Upper lobe of right lung (tissue), 1 donor: ENCODE results near the gene UNK. TPM values are rescaled to one million over a fixed set of nuclear protein-coding genes. Genes with fewer than 3 reads are reported as not detected.

ENCODE experiments used
- ATAC-seq: fragments of 200-7000 bp; cut with Tn5 transposase; one replicate; pipeline ENCODE4 v1.9.1; 2020; ENCODE audit warnings: mild to moderate bottlenecking, moderate library complexity
- DNase-seq: peaks from one replicate; pipeline ENCODE4 v3.0.0-alpha.2; 2020
- H3K27ac ChIP-seq: fragments of 200-600 bp; one replicate; pipeline ENCODE4 v1.8.0; 2022
- H3K27me3 ChIP-seq: fragments of 200-600 bp; one replicate; pipeline ENCODE4 v1.8.0; 2022; ENCODE audit warnings: mild to moderate bottlenecking
- H3K36me3 ChIP-seq: fragments of 200-600 bp; one replicate; pipeline ENCODE4 v1.8.0; 2022
- H3K4me1 ChIP-seq: fragments of 200-600 bp; one replicate; pipeline ENCODE4 v1.8.0; 2022
- H3K4me3 ChIP-seq: fragments of 200-600 bp; one replicate; pipeline ENCODE4 v1.8.0; 2022; ENCODE audit warnings: mild to moderate bottlenecking
- H3K9me3 ChIP-seq: fragments of 200-600 bp; one replicate; pipeline ENCODE4 v1.8.0; 2022
- CTCF ChIP-seq: fragments of 200-600 bp; IDR thresholded peaks from one replicate; pipeline ENCODE4 v1.8.0; 2022; ENCODE audit warnings: antibody characterized with exemption
- intact Hi-C: fragments of 100-400 bp; cut with DNase I; formaldehyde crosslinking; loops from one replicate; pipeline ENCODE4 v1.11.0; 2022
- total RNA-seq: library from RNA; stranded (reverse); fragmentation: NEBNext Ultra II Directional; extraction: Animal tissue kit (Norgen Biotek cat#: 25700); gene quantifications from one replicate; pipeline ENCODE4 v1.2.1, GENCODE V29; 2021
- donor health status: DM: no; HTN: yes; CAD: no; lungs with severe emphysema.

The UNK gene
- total RNA-seq, 1 donor from 2014 or later: 27.1 TPM

DNA sequence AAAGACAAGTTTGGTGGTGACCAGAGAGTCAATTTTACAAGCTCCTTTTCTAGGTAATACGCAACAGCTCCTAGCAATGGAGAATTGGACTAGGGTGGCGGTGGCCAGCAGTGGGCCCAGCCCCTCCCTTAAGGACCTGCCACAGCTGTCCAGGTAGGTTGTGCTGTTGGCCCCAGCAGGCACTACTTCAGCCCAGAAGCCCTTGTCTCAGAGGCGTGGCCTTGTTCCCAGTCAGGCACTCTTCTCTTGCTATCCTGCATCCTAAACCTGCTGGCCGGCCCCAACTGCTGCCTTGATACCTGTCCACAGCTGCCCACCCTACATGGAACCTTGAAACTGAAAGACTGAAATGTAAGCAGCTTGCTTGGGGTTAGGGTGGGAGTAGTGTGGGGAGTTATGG is 18.6 kb upstream of the UNK start:
- H3K9me3 ChIP-seq: no peaks in the 10 kb centered on the region
- H3K27me3 ChIP-seq: no peaks in the 10 kb centered on the region
- no peak overlapping the region for H3K4me3 ChIP-seq
- H3K4me1 ChIP-seq: peaks cover 16% of the 10 kb centered on the region
- no peak for DNase-seq
- peaks cover 8% of the 10 kb centered on the region for H3K36me3 ChIP-seq
- intact Hi-C loops: no loop called here
- ATAC-seq: peak; percentile 49
- TF ChIP-seq CTCF: no peak
- H3K27ac ChIP-seq: peak overlapping the region; percentile 92

DNA sequence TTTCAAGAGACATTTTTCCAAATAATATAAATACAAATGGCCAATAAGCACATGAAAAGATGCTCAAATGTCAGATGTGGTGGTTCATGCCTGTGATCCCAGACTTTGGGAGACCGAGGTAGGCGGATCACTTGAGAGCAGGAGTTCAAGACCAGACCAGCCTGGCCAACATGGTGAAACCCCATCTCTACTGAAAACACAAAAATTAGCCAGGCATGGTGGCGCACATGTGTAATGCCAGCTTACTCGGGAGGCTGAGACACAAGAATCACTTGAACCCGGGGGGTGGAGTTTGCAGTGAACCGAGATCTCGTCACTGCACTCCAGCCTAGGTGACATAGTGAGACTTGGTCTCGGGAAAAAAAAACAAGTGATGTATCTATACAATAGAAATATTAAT is 16.7 kb upstream of the UNK start:
- Histone ChIP-seq H3K4me1 (peaks cover 16% of the 10 kb centered on the region), H3K27ac (no peak overlapping the region), H3K9me3 (no peaks in the 10 kb centered on the region), H3K36me3 (peaks cover under 1% of the 10 kb centered on the region), H3K4me3 (no peak overlapping the region), H3K27me3 (no peaks in the 10 kb centered on the region)
- TF ChIP-seq CTCF: no peak
- intact Hi-C loops: no loop called here
- DNase-seq: no peak
- ATAC-seq: no peak

GRCh38 chr17:75769536-75769935 is 15.1 kb upstream of the UNK start:
- H3K36me3 ChIP-seq: peaks cover 3% of the 10 kb centered on the region
- H3K27me3 ChIP-seq: no peaks in the 10 kb centered on the region
- no peak for TF ChIP-seq CTCF
- no peak for ATAC-seq
- H3K9me3 ChIP-seq: no peaks in the 10 kb centered on the region
- no peak overlapping the region for H3K4me3 ChIP-seq
- H3K27ac ChIP-seq: no peak overlapping the region
- intact Hi-C loops: no loop called here
- H3K4me1 ChIP-seq: peaks cover 4% of the 10 kb centered on the region
- no peak for DNase-seq

DNA sequence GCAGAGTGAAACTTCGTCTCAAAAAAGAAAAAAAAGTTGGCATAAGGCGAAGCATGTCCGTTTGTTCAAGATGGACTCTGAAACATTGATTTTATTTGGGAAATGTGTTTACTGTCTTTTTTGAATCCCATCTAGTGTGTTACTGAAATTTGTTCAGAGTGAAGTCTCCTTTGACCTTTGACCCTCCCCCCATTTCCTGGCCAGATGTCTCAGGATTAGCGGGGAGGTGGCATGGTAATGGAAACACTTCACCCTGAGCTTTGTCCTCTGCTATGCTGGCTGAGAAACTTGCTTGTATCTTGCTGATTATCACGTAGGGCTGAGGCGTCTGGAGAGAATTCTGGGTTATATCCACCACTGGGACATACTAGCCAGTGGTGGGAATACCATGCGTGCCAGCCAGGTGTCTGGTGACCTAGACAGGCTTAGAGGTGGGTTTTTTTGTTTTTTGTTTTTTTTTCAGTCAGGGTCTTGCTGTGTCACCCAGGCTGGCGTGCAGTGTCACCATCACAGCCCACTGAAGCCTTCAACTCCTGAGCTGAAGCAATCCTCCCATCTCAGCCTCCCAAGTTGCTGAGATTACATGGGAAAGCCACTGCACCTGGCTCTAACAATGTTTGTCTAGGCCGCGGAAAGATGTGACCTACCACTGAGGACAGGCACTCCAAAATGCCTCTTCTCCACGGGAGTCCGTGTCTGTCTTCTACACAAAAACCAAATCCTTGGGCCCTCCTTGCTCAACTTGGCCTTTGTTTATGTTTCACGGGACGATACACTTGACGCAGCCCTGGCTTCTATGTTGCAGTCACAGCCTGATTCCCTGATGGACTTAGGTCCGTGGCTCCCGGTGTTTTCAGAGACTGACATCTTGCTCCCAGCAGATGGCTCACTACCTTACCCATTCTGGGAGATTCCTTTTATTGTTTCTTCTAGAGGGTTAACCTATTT is 13.0 kb upstream of the UNK start:
- peaks cover 18% of the 10 kb centered on the region for H3K36me3 ChIP-seq
- H3K27me3 ChIP-seq: no peaks in the 10 kb centered on the region
- H3K9me3 ChIP-seq: no peaks in the 10 kb centered on the region
- H3K27ac ChIP-seq: no peak overlapping the region
- intact Hi-C loops: no loop called here
- no peak for TF ChIP-seq CTCF
- ATAC-seq: no peak
- H3K4me3 ChIP-seq: no peak overlapping the region
- DNase-seq: peak; percentile 32
- H3K4me1 ChIP-seq: peaks cover 11% of the 10 kb centered on the region

GRCh38 chr17:75773121-75773807 is 11.3 kb upstream of the UNK start:
- intact Hi-C loops: no loop called here
- H3K36me3 ChIP-seq: peaks cover 35% of the 10 kb centered on the region
- no peaks in the 10 kb centered on the region for H3K27me3 ChIP-seq
- H3K27ac ChIP-seq: no peak overlapping the region
- H3K4me1 ChIP-seq: peaks cover 20% of the 10 kb centered on the region
- no peaks in the 10 kb centered on the region for H3K9me3 ChIP-seq
- no peak overlapping the region for H3K4me3 ChIP-seq
- peak; percentile 65 for DNase-seq
- TF ChIP-seq CTCF: no peak
- no peak for ATAC-seq
